ENCODE results near the gene TIGD2.

TIGD2 gene

GRCh38 chr4:89123451-89123851, 12.1 kb downstream of the TIGD2 start:
- no peak for TF ChIP-seq CTCF (IDR thresholded peaks at IDR 0.05; ENCODE audit: extremely low read depth, insufficient read depth, missing control alignments)
- in situ Hi-C loops (cut with MboI; ENCODE audit: low pct_unique_long_range_greater_than_20kb, low sequenced_read_pairs, unreplicated experiment) = no loop called here
- no peak for DNase-seq (ENCODE audit: low spot score)

GRCh38 chr4:89125901-89126782, 14.8 kb downstream of the TIGD2 start:
- in situ Hi-C loops (cut with MboI; ENCODE audit: low pct_unique_long_range_greater_than_20kb, low sequenced_read_pairs, unreplicated experiment) = no loop called here
- no peak for DNase-seq (ENCODE audit: low spot score)
- TF ChIP-seq CTCF (IDR thresholded peaks at IDR 0.05; ENCODE audit: extremely low read depth, insufficient read depth, missing control alignments) = no peak

GRCh38 chr4:89129080-89129640, 17.8 kb downstream of the TIGD2 start:
- in situ Hi-C loops (cut with MboI; ENCODE audit: low pct_unique_long_range_greater_than_20kb, low sequenced_read_pairs, unreplicated experiment) = no loop called here
- DNase-seq (ENCODE audit: low spot score) = no peak
- no peak for TF ChIP-seq CTCF (IDR thresholded peaks at IDR 0.05; ENCODE audit: extremely low read depth, insufficient read depth, missing control alignments)

GRCh38 chr4:89134775-89135319, 23.5 kb downstream of the TIGD2 start:
- DNase-seq (ENCODE audit: low spot score) = no peak
- in situ Hi-C loops (cut with MboI; ENCODE audit: low pct_unique_long_range_greater_than_20kb, low sequenced_read_pairs, unreplicated experiment) = no loop called here
- no peak for TF ChIP-seq CTCF (IDR thresholded peaks at IDR 0.05; ENCODE audit: extremely low read depth, insufficient read depth, missing control alignments)

- no peak for DNase-seq (ENCODE audit: low spot score)
- in situ Hi-C loops (cut with MboI; ENCODE audit: low pct_unique_long_range_greater_than_20kb, low sequenced_read_pairs, unreplicated experiment) = no loop called here
- TF ChIP-seq CTCF (IDR thresholded peaks at IDR 0.05; ENCODE audit: extremely low read depth, insufficient read depth, missing control alignments) = no peak
Measured at GRCh38 chr4:89136525-89136924, 25.2 kb downstream of the TIGD2 start.

- DNase-seq (ENCODE audit: low spot score) = no peak
- no peak for TF ChIP-seq CTCF (IDR thresholded peaks at IDR 0.05; ENCODE audit: extremely low read depth, insufficient read depth, missing control alignments)
- in situ Hi-C loops (cut with MboI; ENCODE audit: low pct_unique_long_range_greater_than_20kb, low sequenced_read_pairs, unreplicated experiment) = no loop called here
Measured at GRCh38 chr4:89137231-89137630, 25.9 kb downstream of the TIGD2 start.
